Endothelial cell (in vitro differentiated cells): ENCODE data around the gene REXO5. TPM values are rescaled to one million over a fixed set of nuclear protein-coding genes. Genes with fewer than 3 reads are reported as not detected.

Experiments
- DNase-seq: peaks from one replicate; pipeline ENCODE4 v3.0.0; 2021; ENCODE audit warnings: low spot score
- H3K27ac Mint-ChIP-seq: one replicate; pipeline ENCODE4 v1.8.0; 2021; ENCODE audit warnings: mixed read lengths, inconsistent platforms; ENCODE audit not compliant: unreplicated experiment
- H3K27me3 Mint-ChIP-seq: one replicate; pipeline ENCODE4 v1.8.0; 2021; ENCODE audit warnings: mild to moderate bottlenecking, moderate library complexity, mixed read lengths, inconsistent platforms; ENCODE audit not compliant: unreplicated experiment
- H3K36me3 Mint-ChIP-seq: one replicate; pipeline ENCODE4 v1.8.0; 2021; ENCODE audit warnings: mild to moderate bottlenecking, low read depth, mixed read lengths, inconsistent platforms; ENCODE audit not compliant: unreplicated experiment
- H3K4me1 Mint-ChIP-seq: one replicate; pipeline ENCODE4 v1.8.0; 2021; ENCODE audit warnings: mild to moderate bottlenecking, mixed read lengths, inconsistent platforms; ENCODE audit not compliant: unreplicated experiment
- H3K4me3 Mint-ChIP-seq: one replicate; pipeline ENCODE4 v1.8.0; 2021; ENCODE audit warnings: mild to moderate bottlenecking, mixed read lengths, inconsistent platforms; ENCODE audit not compliant: unreplicated experiment
- H3K9me3 Mint-ChIP-seq: one replicate; pipeline ENCODE4 v1.8.0; 2021; ENCODE audit warnings: mixed read lengths, inconsistent platforms; ENCODE audit not compliant: unreplicated experiment
- total RNA-seq: library from RNA; stranded (reverse); fragmentation: NEBNext Ultra II Directional; extraction: Animal tissue kit (Norgen Biotek cat#: 25700); gene quantifications from one replicate; pipeline ENCODE4 v1.2.1, GENCODE V29; 2021; ENCODE audit not compliant: unreplicated experiment
- TF ChIP-seq, protein P1 (sequence below): fragments of 200-600 bp; sonication (generic); IDR thresholded peaks from one replicate; pipeline ENCODE4 v1.5.0; 2021; ENCODE audit warnings: antibody characterized with exemption; ENCODE audit not compliant: unreplicated experiment

REXO5 gene
- total RNA-seq, 1 donor from 2014 or later: 2.4 TPM

- no peak for DNase-seq
- Mint-ChIP-seq H3K4me1 (peaks cover 16% of the 10 kb centered on the region), H3K27me3 (no peaks in the 10 kb centered on the region), H3K4me3 (no peak overlapping the region), H3K27ac (peak overlapping the region; percentile 23), H3K9me3 (no peaks in the 10 kb centered on the region), H3K36me3 (no peaks in the 10 kb centered on the region)
- TF ChIP-seq, protein P1, sequence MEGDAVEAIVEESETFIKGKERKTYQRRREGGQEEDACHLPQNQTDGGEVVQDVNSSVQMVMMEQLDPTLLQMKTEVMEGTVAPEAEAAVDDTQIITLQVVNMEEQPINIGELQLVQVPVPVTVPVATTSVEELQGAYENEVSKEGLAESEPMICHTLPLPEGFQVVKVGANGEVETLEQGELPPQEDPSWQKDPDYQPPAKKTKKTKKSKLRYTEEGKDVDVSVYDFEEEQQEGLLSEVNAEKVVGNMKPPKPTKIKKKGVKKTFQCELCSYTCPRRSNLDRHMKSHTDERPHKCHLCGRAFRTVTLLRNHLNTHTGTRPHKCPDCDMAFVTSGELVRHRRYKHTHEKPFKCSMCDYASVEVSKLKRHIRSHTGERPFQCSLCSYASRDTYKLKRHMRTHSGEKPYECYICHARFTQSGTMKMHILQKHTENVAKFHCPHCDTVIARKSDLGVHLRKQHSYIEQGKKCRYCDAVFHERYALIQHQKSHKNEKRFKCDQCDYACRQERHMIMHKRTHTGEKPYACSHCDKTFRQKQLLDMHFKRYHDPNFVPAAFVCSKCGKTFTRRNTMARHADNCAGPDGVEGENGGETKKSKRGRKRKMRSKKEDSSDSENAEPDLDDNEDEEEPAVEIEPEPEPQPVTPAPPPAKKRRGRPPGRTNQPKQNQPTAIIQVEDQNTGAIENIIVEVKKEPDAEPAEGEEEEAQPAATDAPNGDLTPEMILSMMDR: no peak
Measured at GRCh38 chr16:20844588-20844987, 38.3 kb downstream of the REXO5 start.

- Mint-ChIP-seq H3K36me3 (no peaks in the 10 kb centered on the region), H3K27ac (no peak overlapping the region), H3K4me3 (no peak overlapping the region), H3K9me3 (no peaks in the 10 kb centered on the region), H3K4me1 (peaks cover 28% of the 10 kb centered on the region), H3K27me3 (no peaks in the 10 kb centered on the region)
- no peak for DNase-seq
- TF ChIP-seq, protein P1: no peak
Measured at GRCh38 chr16:20846030-20846429, 39.7 kb downstream of the REXO5 start.

- Mint-ChIP-seq H3K4me3 (no peak overlapping the region), H3K4me1 (peaks cover 32% of the 10 kb centered on the region), H3K27me3 (no peaks in the 10 kb centered on the region), H3K36me3 (no peaks in the 10 kb centered on the region), H3K9me3 (no peaks in the 10 kb centered on the region), H3K27ac (no peak overlapping the region)
- TF ChIP-seq, protein P1: no peak
- no peak for DNase-seq
Measured at GRCh38 chr16:20846551-20846950, 40.2 kb downstream of the REXO5 start.

GRCh38 chr16:20847550-20847949, 41.2 kb downstream of the REXO5 start:
- no peak for DNase-seq
- H3K4me3 Mint-ChIP-seq: no peak overlapping the region
- TF ChIP-seq, protein P1: no peak
- H3K27ac Mint-ChIP-seq: no peak overlapping the region
- no peaks in the 10 kb centered on the region for H3K27me3 Mint-ChIP-seq
- H3K9me3 Mint-ChIP-seq: no peaks in the 10 kb centered on the region
- peaks cover 32% of the 10 kb centered on the region for H3K4me1 Mint-ChIP-seq
- no peaks in the 10 kb centered on the region for H3K36me3 Mint-ChIP-seq

DNA sequence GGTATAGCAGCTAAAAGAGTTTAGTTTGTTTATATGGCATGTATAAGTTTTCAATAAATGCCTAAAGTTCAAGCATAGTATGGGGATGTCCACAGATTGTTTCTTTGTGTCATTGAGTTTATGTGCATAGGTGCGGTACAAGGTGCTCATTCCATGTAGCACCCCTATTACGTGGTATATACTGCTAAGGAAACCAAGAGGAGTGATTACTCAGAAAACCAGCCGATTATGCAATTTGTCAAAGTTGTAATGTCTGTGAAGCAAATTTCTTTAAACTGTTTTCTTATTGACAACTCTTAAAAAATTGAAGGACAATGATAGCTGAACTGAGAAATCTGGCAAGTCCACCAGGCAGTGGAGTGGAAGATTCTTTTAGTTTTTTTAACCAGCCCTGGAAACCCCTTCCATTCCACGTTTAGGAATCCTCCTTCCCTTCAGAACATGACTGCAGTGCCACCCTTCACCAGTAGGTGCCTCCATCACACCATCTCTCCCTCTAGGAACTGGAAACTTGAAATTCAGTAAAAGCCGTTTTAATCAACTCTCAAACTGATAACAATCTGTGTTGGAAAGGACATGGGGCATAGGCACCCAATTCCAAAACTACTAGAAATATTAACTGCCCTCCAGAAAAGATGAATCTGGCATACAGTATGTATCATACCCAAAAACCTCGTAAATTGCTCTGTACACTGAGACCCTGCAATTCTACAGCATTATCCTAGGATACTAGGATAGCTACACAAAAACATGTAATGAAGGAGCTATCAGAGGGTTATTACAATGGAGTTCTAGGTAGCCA, 43.5 kb downstream of the REXO5 start:
- H3K36me3 Mint-ChIP-seq: no peaks in the 10 kb centered on the region
- H3K4me3 Mint-ChIP-seq: no peak overlapping the region
- peak; percentile 76 for DNase-seq
- H3K27me3 Mint-ChIP-seq: no peaks in the 10 kb centered on the region
- TF ChIP-seq, protein P1: peak; percentile 97
- peaks cover 45% of the 10 kb centered on the region for H3K4me1 Mint-ChIP-seq
- H3K27ac Mint-ChIP-seq: peak overlapping the region; percentile 38
- no peaks in the 10 kb centered on the region for H3K9me3 Mint-ChIP-seq
